Motor neuron (in vitro differentiated cells): Measurements from ENCODE around the gene HID1. TPM values are rescaled to one million over a fixed set of nuclear protein-coding genes. Genes with fewer than 3 reads are reported as not detected.

ENCODE experiments used
- total RNA-seq, 8 experiments: library from RNA; unstranded; fragments of 300-600 nt; gene quantifications; 2 replicates each; pipeline versions ENCODE4 v1.2.3 to v1.2.4, GENCODE V29; 2022

The HID1 gene
- total RNA-seq, 8 experiments from 2014 or later, result 0.36 to 16.8 (median 12.3) TPM

Other genes with a start within 250 kb of the HID1 start
- gene RAB37, start 235.5 kb downstream of the HID1 start, total RNA-seq, result 1 to 10 TPM in 1 of 8 experiments, under 1 TPM in 7; 0.14 to 1.2 (median 0.43) TPM
- gene NHERF1, start 224.1 kb downstream of the HID1 start, total RNA-seq, result 10 to 100 TPM in 4 of 8 experiments, 1 to 10 TPM in 4; 2.9 to 35.4 (median 12.9) TPM
- 10 to 100 TPM; 41.6 to 97.1 (median 46.2) TPM for gene NAT9, start 196.4 kb downstream of the HID1 start, total RNA-seq
- 1 to 10 TPM in 1 of 8 experiments, under 1 TPM in 7; 0.15 to 1.0 (median 0.30) TPM for gene GRIN2C, start 112.9 kb downstream of the HID1 start, total RNA-seq
- gene FDXR, start 99.8 kb downstream of the HID1 start, total RNA-seq, result 10 to 100 TPM in 5 of 8 experiments, 1 to 10 TPM in 3; 7.7 to 80.4 (median 16.6) TPM
- gene FADS6, start 79.1 kb downstream of the HID1 start, total RNA-seq, result under 1 TPM in 6 of 8 experiments, not detected in 2; 0.11 to 0.85 (median 0.25) TPM
- gene USH1G, start 49.5 kb downstream of the HID1 start, total RNA-seq, result under 1 TPM in 6 of 8 experiments, not detected in 2; 0.11 to 0.76 (median 0.20) TPM
- under 1 TPM in 3 of 8 experiments, not detected in 5; 0.15 to 0.71 (median 0.21) TPM for gene OTOP2, start 48.5 kb downstream of the HID1 start, total RNA-seq
- under 1 TPM in 3 of 8 experiments, not detected in 5; 0.10 to 0.38 (median 0.11) TPM for gene OTOP3, start 36.9 kb downstream of the HID1 start, total RNA-seq
- 10 to 100 TPM in 6 of 8 experiments, 1 to 10 TPM in 2; 8.1 to 18.0 (median 13.6) TPM for gene CDR2L, start 14.9 kb upstream of the HID1 start, total RNA-seq
- 10 to 100 TPM; 27.6 to 52.5 (median 34.8) TPM for gene MRPL58, start 39.9 kb upstream of the HID1 start, total RNA-seq
- 100 to 1,000 TPM; 282 to 662 (median 376) TPM for gene ATP5PD, start 74.2 kb upstream of the HID1 start, total RNA-seq
- gene KCTD2, start 74.5 kb upstream of the HID1 start, total RNA-seq, result 10 to 100 TPM; 13.2 to 41.6 (median 30.6) TPM
- gene SLC16A5, start 115.2 kb upstream of the HID1 start, total RNA-seq, result 10 to 100 TPM in 2 of 8 experiments, 1 to 10 TPM in 1, under 1 TPM in 2, not detected in 3; 0.09 to 16.6 (median 5.0) TPM
- 10 to 100 TPM in 2 of 8 experiments, 1 to 10 TPM in 6; 3.7 to 11.3 (median 6.1) TPM for gene ARMC7, start 137.2 kb upstream of the HID1 start, total RNA-seq
- 10 to 100 TPM; 30.0 to 86.8 (median 41.9) TPM for gene NT5C, start 159.0 kb upstream of the HID1 start, total RNA-seq
- 100 to 1,000 TPM in 7 of 8 experiments, 10 to 100 TPM in 1; 95.0 to 664 (median 275) TPM for gene JPT1, start 181.8 kb upstream of the HID1 start, total RNA-seq
- 100 to 1,000 TPM; 114 to 263 (median 169) TPM for gene SUMO2, start 210.2 kb upstream of the HID1 start, total RNA-seq
- 10 to 100 TPM; 16.0 to 69.3 (median 21.0) TPM for gene NUP85, start 232.9 kb upstream of the HID1 start, total RNA-seq